T-helper 1 cell treated with Interleukin-12 subunit alpha and Interleukin-12 subunit beta and Interleukin-4 antibody, amounts not matched to agents 30 μg/mL and 1 μg/mL, for 36 hours (primary cell): Measurements from ENCODE around the gene KANTR.
"Not testable (repeated sequence)": the region's sequence is repeated elsewhere in the genome, so short reads cannot be mapped to it uniquely, and the experiment has no call there.

Source experiments
- H3K27ac Mint-ChIP-seq: one replicate; pipeline ENCODE4 v1.8.0; 2021; ENCODE audit warnings: mild to moderate bottlenecking, mixed read lengths
- H3K27me3 Mint-ChIP-seq: one replicate; pipeline ENCODE4 v1.8.0; 2021; ENCODE audit warnings: low read depth, mixed read lengths
- H3K36me3 Mint-ChIP-seq: one replicate; pipeline ENCODE4 v1.8.0; 2021; ENCODE audit warnings: low read depth, mixed read lengths
- H3K4me1 Mint-ChIP-seq: one replicate; pipeline ENCODE4 v1.8.0; 2021; ENCODE audit warnings: low read depth, mixed read lengths
- H3K4me3 Mint-ChIP-seq: one replicate; pipeline ENCODE4 v1.8.0; 2021; ENCODE audit warnings: mild to moderate bottlenecking, moderate library complexity, mixed read lengths
- H3K9me3 Mint-ChIP-seq: one replicate; pipeline ENCODE4 v1.8.0; 2021; ENCODE audit warnings: mixed read lengths

KANTR gene

DNA sequence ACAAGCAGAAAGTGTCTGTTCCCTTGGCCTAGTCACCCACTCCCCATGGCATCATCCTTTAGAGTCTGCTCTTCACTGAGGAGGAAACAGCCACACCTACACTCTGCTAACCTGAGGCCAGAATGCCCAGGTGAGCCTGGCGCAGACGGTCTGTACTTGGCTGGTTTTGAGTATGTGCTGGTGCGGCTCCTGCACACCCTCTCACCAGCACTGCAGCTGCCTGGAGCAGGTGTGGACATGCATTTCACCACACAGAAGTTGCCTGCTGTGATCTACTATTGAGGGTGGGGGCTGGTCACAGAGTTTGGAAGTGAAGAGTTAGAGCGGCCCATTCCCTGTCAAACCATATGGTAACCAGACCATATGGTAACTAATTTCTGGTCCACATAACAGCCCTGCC is 39.5 kb downstream of the KANTR start:
- Mint-ChIP-seq H3K27me3 (no peaks in the 10 kb centered on the region), H3K9me3 (no peaks in the 10 kb centered on the region), H3K27ac (no peak overlapping the region), H3K4me1 (peaks cover 2% of the 10 kb centered on the region), H3K4me3 (no peak overlapping the region), H3K36me3 (peaks cover 4% of the 10 kb centered on the region)

DNA sequence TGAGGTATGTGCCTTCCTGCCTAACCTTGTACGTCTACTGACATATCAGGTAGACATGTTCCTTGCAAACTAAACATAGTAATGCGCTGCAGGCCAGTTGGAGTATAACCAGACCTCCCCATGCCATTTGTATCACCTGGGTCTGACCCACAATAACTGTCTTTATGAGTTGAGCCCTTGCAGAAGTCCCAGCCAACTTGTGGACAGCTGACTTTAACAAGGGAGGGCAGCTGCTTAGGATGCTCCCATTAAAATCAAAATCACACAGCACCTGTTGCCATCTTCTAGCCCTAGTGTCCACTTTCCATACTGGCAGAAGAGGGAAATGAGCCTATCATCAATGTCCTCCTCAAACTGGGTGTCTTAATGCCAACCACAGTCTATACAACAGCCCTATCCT is 41.6 kb downstream of the KANTR start:
- Mint-ChIP-seq H3K36me3 (peaks cover 4% of the 10 kb centered on the region), H3K4me1 (peaks cover 3% of the 10 kb centered on the region), H3K4me3 (no peak overlapping the region), H3K9me3 (no peaks in the 10 kb centered on the region), H3K27me3 (no peaks in the 10 kb centered on the region), H3K27ac (no peak overlapping the region)

DNA sequence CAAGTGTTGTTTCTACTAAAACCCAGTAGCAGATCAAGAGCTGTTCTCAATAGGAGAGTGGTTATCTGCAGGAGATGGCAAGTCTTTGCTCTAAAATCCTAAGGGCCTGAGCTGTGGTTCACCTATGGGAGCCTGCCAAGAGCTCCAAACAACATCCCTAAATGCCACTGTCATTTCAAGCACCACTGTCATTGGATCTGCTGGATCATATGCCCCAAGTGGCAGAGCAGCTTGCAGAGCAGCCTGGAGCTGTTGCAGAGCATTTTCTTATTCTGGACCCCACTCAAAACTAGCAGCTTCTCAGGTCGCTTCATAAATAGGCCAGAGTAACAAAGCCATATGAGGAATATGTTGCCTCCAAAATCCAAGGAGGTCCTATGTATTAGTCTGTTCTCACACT is 59.6 kb downstream of the KANTR start:
- Mint-ChIP-seq H3K27me3 (no peaks in the 10 kb centered on the region), H3K4me3 (no peak overlapping the region), H3K27ac (no peak overlapping the region), H3K36me3 (no peaks in the 10 kb centered on the region), H3K9me3 (no peaks in the 10 kb centered on the region), H3K4me1 (no peaks in the 10 kb centered on the region)

DNA sequence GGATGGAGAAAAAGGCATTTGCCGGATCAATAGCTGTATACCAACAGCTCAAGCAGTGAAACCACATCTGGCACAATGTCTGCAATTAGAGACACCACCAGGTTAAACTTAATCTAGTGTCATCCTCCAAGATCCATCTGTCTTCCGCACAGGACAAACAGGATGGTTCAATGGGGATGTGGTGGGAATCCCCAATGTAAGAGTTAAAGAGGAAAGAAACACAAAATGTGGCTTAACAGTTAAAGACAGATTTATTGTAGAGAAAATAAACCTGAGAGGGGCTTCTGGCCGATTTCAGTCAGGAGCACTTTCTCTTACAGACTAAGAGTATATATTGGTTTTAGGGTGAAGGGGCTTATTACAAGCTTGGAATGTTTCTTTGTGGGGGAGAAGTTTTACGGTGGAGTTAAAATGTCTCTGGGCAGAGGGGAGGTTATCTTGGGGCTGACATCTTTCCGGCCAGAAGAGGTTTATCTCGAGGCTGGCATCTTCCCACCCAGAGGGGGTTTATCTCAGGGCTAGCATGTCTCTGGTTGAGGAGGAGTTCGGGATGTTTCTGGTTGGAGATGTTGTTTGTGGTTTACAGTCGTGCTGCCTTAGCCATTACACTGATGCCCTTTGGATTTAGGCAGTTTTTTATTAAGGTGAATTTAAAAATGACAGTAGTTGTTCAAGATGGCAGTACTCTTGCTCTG is 61.7 kb downstream of the KANTR start:
- no peaks in the 10 kb centered on the region for H3K9me3 Mint-ChIP-seq
- H3K4me3 Mint-ChIP-seq = no peak overlapping the region
- no peaks in the 10 kb centered on the region for H3K4me1 Mint-ChIP-seq
- no peaks in the 10 kb centered on the region for H3K27me3 Mint-ChIP-seq
- H3K27ac Mint-ChIP-seq = no peak overlapping the region
- H3K36me3 Mint-ChIP-seq = no peaks in the 10 kb centered on the region

DNA sequence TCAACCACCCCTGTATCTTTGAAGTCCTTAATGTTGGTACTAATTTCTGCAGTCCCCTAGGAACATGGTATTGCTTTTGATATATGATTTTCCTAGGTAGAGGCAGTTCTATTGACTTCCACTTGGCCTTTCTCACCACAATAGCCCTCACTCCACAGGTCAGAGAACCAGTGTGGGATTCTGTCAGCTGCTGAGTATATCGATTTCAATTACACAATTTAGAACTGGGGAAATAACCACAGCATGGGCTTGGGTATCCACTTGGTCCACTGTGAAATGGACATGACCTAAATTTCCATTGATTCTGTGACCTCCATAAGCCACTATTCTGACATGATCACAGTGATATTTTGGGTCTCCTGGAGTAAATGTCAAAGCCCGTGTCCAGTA is 62.3 kb downstream of the KANTR start:
- H3K9me3 Mint-ChIP-seq = no peaks in the 10 kb centered on the region
- H3K4me1 Mint-ChIP-seq = no peaks in the 10 kb centered on the region
- no peaks in the 10 kb centered on the region for H3K27me3 Mint-ChIP-seq
- H3K4me3 Mint-ChIP-seq = no peak overlapping the region
- no peak overlapping the region for H3K27ac Mint-ChIP-seq
- H3K36me3 Mint-ChIP-seq = no peaks in the 10 kb centered on the region

DNA sequence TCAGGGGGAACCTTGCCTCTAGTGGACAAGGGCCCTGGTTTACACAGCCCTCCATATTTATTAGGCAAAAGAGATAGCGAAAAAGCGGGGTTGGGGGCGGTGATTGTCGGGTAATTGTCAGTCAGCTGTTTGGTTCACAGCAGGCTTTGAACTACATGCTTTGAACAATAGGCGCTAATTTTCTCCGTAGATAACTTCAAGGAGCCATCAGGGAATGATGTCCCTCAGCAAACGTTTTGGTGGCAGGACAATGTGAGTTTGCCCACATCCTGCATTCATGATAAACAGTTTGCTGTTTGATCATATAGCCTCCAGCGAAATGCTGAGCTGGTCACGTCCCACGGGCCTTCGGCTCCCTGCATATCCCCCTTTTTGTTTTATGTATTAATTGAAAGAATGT is 65.2 kb downstream of the KANTR start:
- Mint-ChIP-seq H3K9me3 (no peaks in the 10 kb centered on the region), H3K27ac (no peak overlapping the region), H3K4me1 (no peaks in the 10 kb centered on the region), H3K27me3 (no peaks in the 10 kb centered on the region), H3K4me3 (no peak overlapping the region), H3K36me3 (no peaks in the 10 kb centered on the region)

DNA sequence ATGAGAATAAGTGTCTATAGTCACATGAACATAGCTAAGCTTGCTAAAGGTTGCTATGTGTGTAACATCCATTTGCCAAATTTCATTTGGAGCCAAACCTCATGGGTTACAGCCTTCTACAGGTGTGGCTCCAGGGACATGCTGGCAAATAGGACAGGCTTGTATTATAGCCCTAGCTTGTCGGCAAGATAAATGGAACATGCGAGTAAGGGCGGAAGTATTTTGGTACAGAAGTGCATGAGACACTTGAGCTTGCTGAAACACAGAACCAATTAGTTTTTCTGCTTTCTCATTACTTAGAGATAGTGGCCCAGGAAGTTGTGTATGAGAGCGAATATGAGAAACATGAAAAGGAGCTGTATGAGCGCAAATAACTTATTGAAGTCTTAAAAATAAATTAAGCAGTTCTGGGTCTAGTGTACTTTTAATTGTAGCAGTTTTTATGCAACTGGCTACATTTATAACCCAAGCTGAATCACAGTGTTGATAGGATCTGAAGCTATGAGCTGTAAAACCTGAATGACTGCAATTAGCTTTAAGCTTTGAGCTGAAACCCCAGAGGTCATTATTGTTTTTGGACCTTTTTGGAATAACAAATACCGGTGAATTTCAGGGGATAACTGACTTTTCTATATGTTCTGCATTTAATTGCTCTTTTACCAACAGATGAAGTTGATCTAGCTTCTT is 66.5 kb downstream of the KANTR start:
- H3K27me3 Mint-ChIP-seq = no peaks in the 10 kb centered on the region

DNA sequence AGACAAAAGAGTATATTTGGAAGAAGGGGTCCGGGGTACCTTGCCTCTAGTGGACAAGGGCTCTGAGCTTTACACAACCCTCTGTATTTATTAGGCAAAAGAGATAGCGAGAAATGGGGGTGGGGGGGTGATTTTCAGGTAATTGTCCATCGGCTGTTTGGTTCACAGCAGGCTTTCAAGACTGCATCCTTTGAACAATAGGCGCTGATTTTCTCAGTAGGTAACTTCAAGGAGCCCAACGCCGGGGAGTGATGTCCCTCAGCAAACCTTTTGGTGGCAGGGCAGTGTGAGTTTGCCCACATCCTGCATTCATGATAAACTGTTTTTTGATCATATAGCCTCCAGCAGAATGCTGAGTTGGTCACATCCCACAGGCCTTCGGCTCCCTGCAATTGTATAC is 69.5 kb downstream of the KANTR start:
- Mint-ChIP-seq H3K9me3 (no peaks in the 10 kb centered on the region), H3K36me3 (no peaks in the 10 kb centered on the region), H3K27ac (no peak overlapping the region), H3K4me3 (no peak overlapping the region), H3K27me3 (no peaks in the 10 kb centered on the region), H3K4me1 (no peaks in the 10 kb centered on the region)

More for the DNA sequence above, 66.5 kb downstream of the KANTR start:
- Mint-ChIP-seq H3K9me3 (no peaks in the 10 kb centered on the region), H3K27ac (no peak overlapping the region), H3K4me1 (no peaks in the 10 kb centered on the region), H3K36me3 (no peaks in the 10 kb centered on the region), H3K4me3 (no peak overlapping the region)

DNA sequence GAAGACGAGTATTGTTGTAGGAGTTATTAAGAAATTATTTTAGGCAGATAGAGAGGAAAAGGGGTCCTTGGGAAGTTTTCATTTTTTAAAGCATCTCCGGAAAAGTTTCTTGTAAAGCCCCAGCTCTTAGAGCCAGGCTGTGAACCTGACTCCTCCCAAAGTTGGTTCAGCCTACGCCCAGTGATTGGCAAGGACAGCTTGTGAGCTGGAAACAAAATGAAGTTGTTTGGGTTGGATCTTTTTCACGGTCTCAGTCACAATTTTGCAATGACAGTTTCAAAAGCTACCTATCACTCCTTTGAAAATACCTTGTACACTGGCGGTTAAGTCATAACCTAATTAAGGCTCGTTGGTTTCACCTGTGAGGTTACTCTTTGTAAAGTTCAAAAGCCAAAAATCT is 70.6 kb downstream of the KANTR start:
- H3K36me3 Mint-ChIP-seq, H3K27me3 Mint-ChIP-seq, H3K9me3 Mint-ChIP-seq, H3K4me3 Mint-ChIP-seq, H3K4me1 Mint-ChIP-seq, H3K27ac Mint-ChIP-seq: not testable (repeated sequence)

DNA sequence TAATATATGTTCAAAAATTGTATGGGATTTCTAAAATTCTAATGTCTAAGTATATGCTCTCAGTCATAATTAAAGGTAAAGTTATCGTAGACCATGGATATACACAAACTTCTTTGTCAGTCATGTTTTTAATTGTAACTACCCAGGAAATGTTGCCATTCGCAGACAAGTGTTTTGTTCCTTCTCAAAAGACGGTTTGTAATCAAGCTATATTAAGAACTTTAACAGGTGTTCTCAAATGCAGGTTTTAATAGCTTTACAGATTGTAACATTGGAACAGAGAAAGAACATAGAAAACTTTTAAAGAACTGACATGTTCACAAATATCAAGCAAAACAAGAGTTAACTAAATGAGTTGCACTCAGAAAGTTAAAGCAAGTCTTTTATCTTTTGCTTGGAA is 72.2 kb downstream of the KANTR start:
- H3K4me3 Mint-ChIP-seq = no peak overlapping the region
- no peaks in the 10 kb centered on the region for H3K27me3 Mint-ChIP-seq
- H3K9me3 Mint-ChIP-seq = no peaks in the 10 kb centered on the region
- H3K36me3 Mint-ChIP-seq = no peaks in the 10 kb centered on the region
- no peak overlapping the region for H3K27ac Mint-ChIP-seq
- no peaks in the 10 kb centered on the region for H3K4me1 Mint-ChIP-seq

DNA sequence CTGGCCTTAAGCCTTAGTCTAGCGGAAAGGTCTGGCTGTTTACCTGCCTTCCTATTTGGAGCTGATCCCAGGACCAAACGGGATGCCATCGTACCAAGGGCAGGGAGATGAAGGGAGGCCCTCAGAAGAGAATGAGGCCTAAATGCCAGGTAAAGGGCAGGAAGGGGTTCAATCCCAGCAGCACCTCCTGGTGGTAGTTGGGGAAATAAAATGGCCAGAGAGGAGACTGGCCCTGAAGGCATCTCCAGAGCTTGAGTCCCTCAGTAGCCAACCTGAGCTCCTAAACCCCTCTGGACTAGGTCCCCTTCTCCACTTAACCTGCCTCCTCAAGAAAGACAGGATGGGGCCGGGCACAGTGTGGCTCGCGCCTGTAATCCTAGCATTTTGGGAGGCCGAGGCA is 77.4 kb downstream of the KANTR start:
- H3K36me3 Mint-ChIP-seq = peaks cover 3% of the 10 kb centered on the region
- no peaks in the 10 kb centered on the region for H3K27me3 Mint-ChIP-seq
- H3K4me1 Mint-ChIP-seq = no peaks in the 10 kb centered on the region
- H3K27ac Mint-ChIP-seq = no peak overlapping the region
- H3K9me3 Mint-ChIP-seq = peaks cover 5% of the 10 kb centered on the region
- no peak overlapping the region for H3K4me3 Mint-ChIP-seq
